HepG2 (cell line): Measurements from ENCODE around the gene LYST. TPM values are rescaled to one million over a fixed set of nuclear protein-coding genes. Genes with fewer than 3 reads are reported as not detected.
A peak's percentile ranks its signal among the peaks of the same experiment; 100 is the strongest.

Source experiments
- ARNT2 ChIP-seq: sonication (generic); formaldehyde crosslinking; IDR thresholded peaks from 2 replicates; pipeline ENCODE4 v1.8.0; 2022; ENCODE audit warnings: mild to moderate bottlenecking, low read depth, missing genetic modification reagents, moderate library complexity
- CAMTA2 ChIP-seq: sonication (generic); formaldehyde crosslinking; IDR thresholded peaks from 2 replicates; pipeline ENCODE4 v1.4.0; 2020; ENCODE audit warnings: mild to moderate bottlenecking, missing genetic modification reagents, borderline replicate concordance
- CBX2 ChIP-seq, 2 experiments: fragments of 200-600 bp in 1 of 2; sonication (generic); formaldehyde crosslinking in 1 of 2; IDR thresholded peaks; 2 replicates each; pipeline versions ENCODE4 v1.7.0 to v1.8.1; 2018 to 2022; ENCODE audit warnings: low read depth in 2 of 2, low read length in 1 of 2, mild to moderate bottlenecking in 1 of 2, missing genetic modification reagents in 1 of 2
- DDIT3 ChIP-seq: sonication (generic); formaldehyde crosslinking; IDR thresholded peaks from 2 replicates; pipeline ENCODE4 v1.4.0; 2020; ENCODE audit warnings: mild to moderate bottlenecking, missing genetic modification reagents
- ELF4 ChIP-seq: sonication (generic); formaldehyde crosslinking; IDR thresholded peaks from 2 replicates; pipeline ENCODE4 v1.5.0; 2020; ENCODE audit warnings: missing genetic modification reagents, mild to moderate bottlenecking, moderate library complexity, borderline replicate concordance
- HOMEZ ChIP-seq: IDR thresholded peaks from 2 replicates; pipeline ENCODE4 v1.6.1; 2016; ENCODE audit warnings: low read depth
- KAT7 ChIP-seq: IDR thresholded peaks from 2 replicates; pipeline ENCODE4 v1.6.1; 2018; ENCODE audit warnings: borderline replicate concordance, missing compliant biosample characterization
- MTF2 ChIP-seq: sonication (generic); formaldehyde crosslinking; IDR thresholded peaks from 2 replicates; pipeline ENCODE4 v1.5.0; 2020; ENCODE audit warnings: missing genetic modification reagents, borderline replicate concordance
- PHF8 ChIP-seq: sonication (generic); formaldehyde crosslinking; IDR thresholded peaks from 2 replicates; pipeline ENCODE4 v1.5.0; 2020; ENCODE audit warnings: missing genetic modification reagents
- PRDM10 ChIP-seq: sonication (generic); formaldehyde crosslinking; IDR thresholded peaks from 2 replicates; pipeline ENCODE4 v1.4.0; 2020; ENCODE audit warnings: low read depth, missing genetic modification reagents
- SKIL ChIP-seq: sonication (generic); formaldehyde crosslinking; IDR thresholded peaks from 2 replicates; pipeline ENCODE4 v1.8.0; 2022; ENCODE audit warnings: missing genetic modification reagents, mild to moderate bottlenecking, moderate library complexity, borderline replicate concordance
- THAP8 ChIP-seq: sonication (generic); formaldehyde crosslinking; IDR thresholded peaks from 2 replicates; pipeline ENCODE4 v1.5.1; 2020; ENCODE audit warnings: missing genetic modification reagents, mild to moderate bottlenecking, borderline replicate concordance
- ZNF441 ChIP-seq: sonication (generic); formaldehyde crosslinking; IDR thresholded peaks from 2 replicates; pipeline ENCODE4 v1.7.0; 2021; ENCODE audit warnings: missing genetic modification reagents, borderline replicate concordance
- ZNF512 ChIP-seq: sonication (generic); formaldehyde crosslinking; IDR thresholded peaks from 2 replicates; pipeline ENCODE4 v1.4.0; 2020; ENCODE audit warnings: mild to moderate bottlenecking, missing genetic modification reagents
- ZNF556 ChIP-seq: sonication (generic); formaldehyde crosslinking; IDR thresholded peaks from 2 replicates; pipeline ENCODE4 v1.4.0; 2020; ENCODE audit warnings: mild to moderate bottlenecking, missing genetic modification reagents, borderline replicate concordance
- ZNF660 ChIP-seq: sonication (generic); formaldehyde crosslinking; IDR thresholded peaks from 2 replicates; pipeline ENCODE4 v1.5.1; 2020; ENCODE audit warnings: mild to moderate bottlenecking, low read depth, missing genetic modification reagents, borderline replicate concordance
- polyA plus RNA-seq, 8 experiments: library from polyadenylated mRNA; depleted of rRNA in 3 of 8; stranded (reverse) in 7 of 8; unstranded in 1 of 8; fragments of >200 nt; fragmentation: Illumina TruSeq in 4 of 8; extraction: Trizol in 4 of 8; gene quantifications; 2 replicates each; pipeline versions ENCODE4 v1.2.1 to v1.2.3, GENCODE V29; 2011 to 2016; ENCODE audit warnings: low read depth in 4 of 8, missing spikeins in 1 of 8, mixed read lengths in 1 of 8; ENCODE audit not compliant: insufficient read depth in 1 of 8
- total RNA-seq, 5 experiments: library from RNA; depleted of rRNA; stranded (reverse); fragments of >200 nt; fragmentation: Illumina TruSeq; extraction: Trizol; gene quantifications; 2 replicates each; pipeline ENCODE4 v1.2.3, GENCODE V29; 2016; ENCODE audit warnings: low read depth in 1 of 5

Gene LYST
- total and polyA plus RNA-seq, 2 of the 13 experiments (the other 11 are each of a cell fraction or from before 2014, with no cell fraction given) = 0.91 to 2.5 TPM

GRCh38 chr1:235866913-235867845 lies 473 bp upstream of the LYST start (continued):
- TF ChIP-seq PRDM10 (CRISPR knock-in tag) (no peak; the same call in 1 of the 2 replicates), THAP8 (CRISPR knock-in tag) (no peak), HOMEZ (CRISPR knock-in tag) (0 out of 2 replicates have a peak, but pooled peaks have one; percentile 5), DDIT3 (CRISPR knock-in tag) (no peak), PHF8 (CRISPR knock-in tag) (peak; percentile 75), CBX2 (IDR thresholded peaks at IDR 0.05; ENCODE audit: low read depth, low read length) (no peak), CBX2 (CRISPR knock-in tag; IDR thresholded peaks at IDR 0.05; ENCODE audit: low read depth) (no peak), SKIL (CRISPR knock-in tag) (no peak), ZNF660 (CRISPR knock-in tag) (no peak), ELF4 (CRISPR knock-in tag) (no peak), KAT7 (CRISPR knock-in tag) (no peak), ZNF441 (peak; percentile 32; the same call in 1 of the 2 replicates), ARNT2 (CRISPR knock-in tag) (no peak), MTF2 (CRISPR knock-in tag) (no peak), ZNF512 (CRISPR knock-in tag) (no peak), CAMTA2 (CRISPR knock-in tag) (no peak; the same call in 1 of the 2 replicates), ZNF556 (CRISPR knock-in tag) (no peak)
